K562 (cell line): ENCODE measurements around the gene ARSI. TPM values are rescaled to one million over a fixed set of nuclear protein-coding genes. Genes with fewer than 3 reads are reported as not detected.

Source experiments
- MGA ChIP-seq: fragments of 450-650 bp; IDR thresholded peaks from 2 replicates; pipeline ENCODE4 v1.6.1; 2016; ENCODE audit warnings: mild to moderate bottlenecking, moderate library complexity
- polyA plus RNA-seq, 8 experiments: library from polyadenylated mRNA; depleted of rRNA in 4 of 8; stranded (reverse) in 5 of 8; unstranded in 3 of 8; fragments of >200 nt; fragmentation: Nextera tagmentation in 2 of 8; fragmentation: Illumina TruSeq in 1 of 8; extraction: Ambion mirVana in 2 of 8; extraction: Trizol in 1 of 8; gene quantifications; 2 replicates each; pipeline versions ENCODE4 v1.2.1 to v1.2.3, GENCODE V29; 2011 to 2014; ENCODE audit warnings: inconsistent platforms in 1 of 8, missing spikeins in 1 of 8
- total RNA-seq, 7 experiments: library from RNA; depleted of rRNA in 6 of 7; stranded (reverse); fragments of >200 nt in 6 of 7; fragmentation: Illumina TruSeq in 2 of 7; extraction: Trizol in 2 of 7; gene quantifications; 2 replicates each; pipeline versions ENCODE4 v1.2.1 to v1.2.3, GENCODE V29; 2011 to 2021; ENCODE audit warnings: low replicate concordance in 1 of 7

ARSI gene
- total and polyA plus RNA-seq, 9 of the 15 experiments (the other 6 are each of a cell fraction or from before 2014, with no cell fraction given), result 0.04 to 0.07 TPM; not detected in 7

GRCh38 chr5:150270541-150271295 is 32.0 kb downstream of the ARSI start (continued):
- no peak for TF ChIP-seq MGA
